IMR-90 (cell line): ENCODE results near the gene NDUFV3. TPM values are rescaled to one million over a fixed set of nuclear protein-coding genes. Genes with fewer than 3 reads are reported as not detected.
"Not testable (repeated sequence)": the region's sequence is repeated elsewhere in the genome, so short reads cannot be mapped to it uniquely, and the experiment has no call there.

Experiments
- ATAC-seq: fragments of 200-7000 bp; cut with Tn5 transposase; 2 replicates; pipeline ENCODE4 v1.9.1; 2020; ENCODE audit warnings: low read depth, mild to moderate bottlenecking, moderate library complexity
- BruUV-seq: library from RNA; stranded (reverse); fragments of 400-500 nt; replicated peaks from 2 replicates; lab custom pipeline; 2021; lab: Mats Ljungman, UMichigan
- CTCF ChIA-PET: fragments of 300-600 bp; formaldehyde crosslinking; extraction: SDS; loops from one replicate; lab custom pipeline; 2021; ENCODE audit warnings: antibody characterized with exemption; lab: Yijun Ruan, JAX
- POLR2A ChIA-PET: fragments of 300-600 bp; sonication (Branson Sonifier 250); formaldehyde crosslinking; loops from one replicate; lab custom pipeline; 2022; ENCODE audit warnings: antibody characterized with exemption; ENCODE audit not compliant: unreplicated experiment; lab: Charles Lee
- DNase-seq: peaks from one replicate; pipeline ENCODE4 v3.0.0; 2013
- H2AFZ ChIP-seq: replicated peaks from 2 replicates; pipeline ENCODE3; 2013; ENCODE audit warnings: low read length, mild to moderate bottlenecking; ENCODE audit not compliant: poor library complexity
- H2AK5ac ChIP-seq: 2 replicates; pipeline ENCODE4 v1.6.1; 2013; ENCODE audit warnings: low read depth, low read length, inconsistent platforms
- H2AK9ac ChIP-seq: replicated peaks from 2 replicates; pipeline ENCODE3; 2013; ENCODE audit warnings: mild to moderate bottlenecking, low read depth, low read length, moderate library complexity; ENCODE audit not compliant: poor library complexity
- H2BK120ac ChIP-seq: 2 replicates; pipeline ENCODE4 v1.6.1; 2013; ENCODE audit warnings: low read depth, low read length, inconsistent platforms
- H2BK15ac ChIP-seq: 3 replicates; pipeline ENCODE4 v1.6.1; 2013; ENCODE audit warnings: low read depth, low read length, inconsistent platforms
- H2BK20ac ChIP-seq: 2 replicates; pipeline ENCODE4 v1.6.1; 2013; ENCODE audit warnings: low read depth, mild to moderate bottlenecking, inconsistent platforms, low read length, moderate library complexity
- H2BK5ac ChIP-seq: 2 replicates; pipeline ENCODE4 v1.6.1; 2013; ENCODE audit warnings: mild to moderate bottlenecking, low read depth, low read length, inconsistent platforms; ENCODE audit not compliant: poor library complexity, severe bottlenecking
- H3K14ac ChIP-seq: replicated peaks from 2 replicates; pipeline ENCODE4 v1.6.1; 2013; ENCODE audit warnings: low read depth, low read length, inconsistent platforms
- H3K18ac ChIP-seq: 2 replicates; pipeline ENCODE4 v1.6.1; 2013; ENCODE audit warnings: low read depth, low read length, control low read depth
- H3K23ac ChIP-seq: 2 replicates; pipeline ENCODE4 v1.6.1; 2013; ENCODE audit warnings: low read depth, low read length, inconsistent platforms
- H3K27ac ChIP-seq: 2 replicates; pipeline ENCODE4 v1.5.1; 2013; ENCODE audit warnings: mild to moderate bottlenecking, control low read depth, low read length; ENCODE audit not compliant: insufficient read depth
- H3K27me3 ChIP-seq: 2 replicates; pipeline ENCODE4 v1.6.1; 2013; ENCODE audit warnings: low read length; ENCODE audit not compliant: control insufficient read depth, insufficient read depth
- H3K36me3 ChIP-seq: 2 replicates; pipeline ENCODE4 v1.6.1; 2013; ENCODE audit warnings: low read length, mixed read lengths; ENCODE audit not compliant: control insufficient read depth, insufficient read depth
- H3K4ac ChIP-seq: 2 replicates; pipeline ENCODE4 v1.6.1; 2013; ENCODE audit warnings: low read depth, low read length, inconsistent platforms
- H3K4me1 ChIP-seq: 2 replicates; pipeline ENCODE4 v1.6.1; 2013; ENCODE audit warnings: low read length, mixed read lengths; ENCODE audit not compliant: control insufficient read depth, insufficient read depth
- H3K4me2 ChIP-seq: 2 replicates; pipeline ENCODE4 v1.6.1; 2013; ENCODE audit warnings: low read depth, mild to moderate bottlenecking, control low read depth, low read length, moderate library complexity
- H3K4me3 ChIP-seq: 2 replicates; pipeline ENCODE4 v1.5.1; 2013; ENCODE audit warnings: low read depth, mild to moderate bottlenecking, control low read depth, low read length, moderate library complexity; ENCODE audit not compliant: insufficient read depth
- H3K56ac ChIP-seq: 2 replicates; pipeline ENCODE4 v1.6.1; 2013; ENCODE audit warnings: low read length, inconsistent platforms; ENCODE audit not compliant: insufficient read depth; ENCODE audit errors: extremely low read depth
- H3K79me1 ChIP-seq, 2 experiments: 2 replicates each; pipeline ENCODE4 v1.6.1; 2013; ENCODE audit warnings: low read length in 2 of 2, inconsistent platforms in 1 of 2, low read depth in 1 of 2
- H3K9ac ChIP-seq: 2 replicates; pipeline ENCODE4 v1.6.1; 2013; ENCODE audit warnings: low read depth, low read length, control low read depth
- H3K9me1 ChIP-seq: 2 replicates; pipeline ENCODE4 v1.6.1; 2013; ENCODE audit warnings: low read length, inconsistent platforms; ENCODE audit not compliant: insufficient read depth
- H3K9me3 ChIP-seq: 2 replicates; pipeline ENCODE4 v1.6.1; 2013; ENCODE audit warnings: low read length; ENCODE audit not compliant: control insufficient read depth, insufficient read depth
- H4K20me1 ChIP-seq: 2 replicates; pipeline ENCODE4 v1.6.1; 2013; ENCODE audit warnings: low read length, inconsistent platforms; ENCODE audit not compliant: insufficient read depth
- H4K5ac ChIP-seq: 2 replicates; pipeline ENCODE4 v1.6.1; 2013; ENCODE audit warnings: mild to moderate bottlenecking, low read depth, low read length, control low read depth
- H4K8ac ChIP-seq, 2 experiments: 2 replicates each; pipeline ENCODE4 v1.6.1; 2013; ENCODE audit warnings: low read depth in 2 of 2, low read length in 2 of 2, control low read depth in 1 of 2, inconsistent platforms in 1 of 2
- H4K91ac ChIP-seq: 2 replicates; pipeline ENCODE4 v1.6.1; 2013; ENCODE audit warnings: low read depth, low read length, inconsistent platforms; ENCODE audit not compliant: insufficient read depth
- WGBS, 2 experiments: methylation state at CpG; one replicate each; pipeline versions ENCODE4 v1.1.5 to v1.1.7; 2013; ENCODE audit warnings: missing lambda C conversion rate in 2 of 2; ENCODE audit not compliant: insufficient read length in 1 of 2; ENCODE audit errors: extremely low coverage in 2 of 2; 5-methylcytosine and 5-hydroxymethylcytosine counted together
- dilution Hi-C: fragments of 300-500 bp; cut with HindIII; formaldehyde crosslinking; loops from one replicate; pipeline ENCODE4 v1.14.3; 2018; ENCODE audit warnings: low sequenced_read_pairs; ENCODE audit not compliant: unreplicated experiment
- in situ Hi-C: fragments of 300-500 bp; cut with MboI; formaldehyde crosslinking; loops from 3 replicates; pipeline ENCODE4 v1.14.3; 2019; ENCODE audit warnings: low sequenced_read_pairs, inconsistent platforms, mixed read lengths
- intact Hi-C: fragments of 100-400 bp; cut with micrococcal nuclease; formaldehyde crosslinking; loops from 2 replicates; pipeline ENCODE4 v1.10.0; 2022
- polyA plus RNA-seq, 3 experiments: library from polyadenylated mRNA; depleted of rRNA; stranded (reverse); fragments of >200 nt; gene quantifications; 2 replicates each; pipeline ENCODE4 v1.2.3, GENCODE V29; 2012; ENCODE audit warnings: low replicate concordance in 1 of 3
- total RNA-seq: library from RNA; depleted of rRNA; stranded (reverse); fragments of >200 nt; gene quantifications from 2 replicates; pipeline ENCODE4 v1.2.3, GENCODE V29; 2012

The NDUFV3 gene
- total and polyA plus RNA-seq, 2 of the 4 experiments (the other 2 are of a cell fraction) = 38.5 to 55.6 TPM

GRCh38 chr21:42875811-42876210 is 17.3 kb upstream of the NDUFV3 start:
- H3K4me3 ChIP-seq, H3K9me3 ChIP-seq, DNase-seq, POLR2A ChIA-PET, ATAC-seq, H4K91ac ChIP-seq, H2BK15ac ChIP-seq, CTCF ChIA-PET, H2AFZ ChIP-seq, H3K4me1 ChIP-seq, H3K18ac ChIP-seq, H2AK9ac ChIP-seq, BruUV-seq, H3K14ac ChIP-seq, H3K56ac ChIP-seq, dilution Hi-C loops, H3K4me2 ChIP-seq, H3K27me3 ChIP-seq, in situ Hi-C loops, H4K5ac ChIP-seq, H2BK120ac ChIP-seq, H3K4ac ChIP-seq, H3K9me1 ChIP-seq, H3K23ac ChIP-seq, H4K8ac ChIP-seq, H4K20me1 ChIP-seq, intact Hi-C loops, H3K9ac ChIP-seq, H2BK20ac ChIP-seq, H3K27ac ChIP-seq, H2AK5ac ChIP-seq, H2BK5ac ChIP-seq: not testable (repeated sequence)
- WGBS, 2 experiments = 80% methylated on average over 1 of the region's 10 CpGs; no CpG with 5 or more reads in 1 of the 2 experiments
- Histone ChIP-seq H3K36me3 (peaks cover 28% of the 10 kb centered on the region), H3K79me1 (peaks cover 29 to 34% of the 10 kb centered on the region in 2 experiments)
